ENCODE data around the gene MTURN.

MTURN gene

DNA sequence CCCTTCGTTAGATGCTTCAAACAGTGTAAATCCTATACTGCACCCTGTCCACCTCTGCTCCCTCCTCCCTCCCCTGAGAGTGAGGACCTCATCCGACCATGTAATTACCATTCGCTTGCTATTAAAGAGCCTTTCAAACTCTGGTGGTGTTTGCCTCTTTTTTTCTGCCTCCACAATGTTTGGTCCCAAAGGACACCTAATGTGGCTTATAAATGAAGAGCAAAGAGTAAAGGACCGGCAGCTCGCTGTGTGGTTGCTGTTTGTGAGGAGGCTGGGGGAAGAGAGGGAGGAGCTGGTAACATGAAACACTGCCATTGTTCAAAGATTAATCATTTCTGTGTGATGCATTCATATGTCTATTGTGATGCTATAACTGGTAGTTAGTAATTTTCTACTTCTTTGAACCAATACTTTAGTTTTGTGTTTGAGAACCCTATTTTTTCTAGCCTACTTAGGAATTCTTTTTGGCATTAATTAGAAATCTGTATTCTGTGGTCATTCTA is 27.9 kb downstream of the MTURN start:
- FAIRE-seq = no peak

- FAIRE-seq = no peak
Observed at GRCh38 chr7:30163231-30163894, 28.6 kb downstream of the MTURN start.

DNA sequence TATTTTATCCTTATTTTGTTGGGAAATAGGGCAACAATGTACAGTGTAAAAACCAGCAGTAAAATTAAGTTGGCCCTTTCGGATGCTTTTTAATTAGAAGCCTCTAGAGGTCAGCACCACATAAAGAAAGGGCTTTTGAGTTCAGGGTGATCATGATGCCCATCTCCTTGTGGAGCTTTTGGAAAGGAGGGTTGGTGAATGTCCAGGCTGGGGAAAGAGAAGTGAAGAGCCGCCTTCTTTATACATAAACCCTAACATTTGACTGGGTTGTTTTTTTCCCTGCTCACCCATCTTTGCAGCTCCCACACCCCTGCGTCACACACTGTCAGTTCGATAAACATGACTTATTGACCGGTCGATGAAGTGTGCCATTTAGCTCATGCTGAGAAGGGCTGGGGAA is 29.8 kb downstream of the MTURN start:
- FAIRE-seq = no peak

GRCh38 chr7:30165590-30165989 is 30.8 kb downstream of the MTURN start:
- FAIRE-seq = no peak

GRCh38 chr7:30166155-30166840 is 31.5 kb downstream of the MTURN start:
- FAIRE-seq = no peak

- no peak for FAIRE-seq
Observed at GRCh38 chr7:30166841-30167235, 32.1 kb downstream of the MTURN start.

GRCh38 chr7:30167901-30168300 is 33.1 kb downstream of the MTURN start:
- no peak for FAIRE-seq

- no peak for FAIRE-seq
Observed at GRCh38 chr7:30168835-30169573, 34.2 kb downstream of the MTURN start.

DNA sequence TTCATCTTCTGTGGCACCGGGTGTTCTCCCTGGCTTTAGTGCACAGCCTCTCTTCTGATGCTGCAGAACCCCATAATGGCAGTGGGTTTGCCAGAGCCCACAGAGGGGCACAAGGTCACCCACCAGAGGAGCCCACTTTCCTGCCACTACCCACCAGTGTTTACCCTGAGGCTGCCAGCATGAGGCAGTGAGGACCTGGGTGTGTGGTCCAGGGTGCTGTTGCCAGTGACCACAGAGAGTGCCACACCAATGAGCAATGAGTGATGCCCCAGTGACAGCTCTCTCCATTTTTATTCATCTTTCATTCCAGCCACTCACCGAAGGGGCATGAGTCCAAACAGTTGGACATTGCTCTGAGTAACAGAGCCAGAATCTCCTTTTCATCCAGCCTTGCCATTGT is 34.8 kb downstream of the MTURN start:
- FAIRE-seq = no peak

DNA sequence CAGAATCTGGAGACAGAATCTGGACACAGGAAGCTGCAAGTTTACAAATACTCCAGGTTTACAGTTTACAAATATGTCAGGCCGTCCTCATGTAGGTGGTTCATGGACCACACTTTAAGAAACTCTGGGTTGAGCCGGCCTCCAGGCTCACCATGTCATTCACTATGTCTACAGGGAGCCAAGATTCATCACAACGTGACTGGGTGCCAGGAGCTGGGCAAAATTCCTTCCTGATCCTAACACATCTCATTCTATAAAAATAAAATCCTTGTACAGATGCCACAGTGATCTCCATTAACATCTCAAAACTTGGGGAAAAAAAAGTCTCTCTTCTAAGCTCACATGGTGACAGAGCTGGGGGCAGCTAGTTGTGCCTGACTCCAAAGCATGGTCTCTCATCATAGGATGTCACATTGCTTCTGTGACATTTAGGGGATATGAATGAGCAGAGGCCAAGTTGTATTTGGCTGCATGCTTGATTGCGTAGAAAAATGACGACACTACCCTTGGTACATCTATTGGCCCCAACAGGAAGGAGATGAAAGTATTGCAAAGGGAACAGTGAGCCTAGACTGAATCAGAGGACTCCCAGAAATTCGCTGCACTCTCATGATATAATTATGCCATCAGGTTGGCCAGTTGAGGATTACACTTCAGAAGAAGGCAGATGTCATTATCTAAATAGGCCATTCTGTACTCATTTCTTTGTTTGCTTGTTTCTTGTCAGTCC is 35.9 kb downstream of the MTURN start:
- FAIRE-seq = no peak

DNA sequence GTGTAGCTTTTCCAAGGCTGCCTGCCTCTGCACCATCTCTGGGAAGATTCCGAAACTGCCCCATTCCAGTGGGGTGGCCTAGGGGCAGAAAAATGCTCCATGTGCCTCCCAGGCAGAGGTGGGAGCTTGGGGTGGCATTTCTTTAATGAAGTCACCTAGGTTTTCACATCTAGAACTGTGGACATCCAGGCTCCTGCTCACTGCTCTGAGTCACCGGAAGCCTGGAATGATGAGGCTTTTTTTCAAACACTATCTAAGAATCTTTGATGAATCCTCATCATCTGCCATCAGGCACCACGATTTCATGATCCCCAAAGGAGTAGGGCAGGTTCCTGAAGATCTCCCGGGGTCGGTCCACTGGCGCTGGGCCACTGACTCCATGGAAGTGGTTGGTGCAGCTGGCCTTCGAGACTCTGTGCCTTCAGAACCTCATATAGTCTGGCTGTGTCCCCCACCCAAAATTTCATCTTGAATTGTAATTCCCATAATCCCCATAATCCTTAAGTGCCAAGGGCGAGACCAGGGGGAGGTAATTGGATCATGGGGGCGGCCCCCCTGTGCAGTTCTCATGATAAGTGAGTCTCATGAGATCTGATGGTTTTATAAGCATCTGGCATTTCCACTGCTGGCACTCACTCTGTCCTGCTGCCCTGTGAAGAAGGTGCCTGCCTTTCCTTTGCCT is 37.1 kb downstream of the MTURN start:
- FAIRE-seq = no peak

DNA sequence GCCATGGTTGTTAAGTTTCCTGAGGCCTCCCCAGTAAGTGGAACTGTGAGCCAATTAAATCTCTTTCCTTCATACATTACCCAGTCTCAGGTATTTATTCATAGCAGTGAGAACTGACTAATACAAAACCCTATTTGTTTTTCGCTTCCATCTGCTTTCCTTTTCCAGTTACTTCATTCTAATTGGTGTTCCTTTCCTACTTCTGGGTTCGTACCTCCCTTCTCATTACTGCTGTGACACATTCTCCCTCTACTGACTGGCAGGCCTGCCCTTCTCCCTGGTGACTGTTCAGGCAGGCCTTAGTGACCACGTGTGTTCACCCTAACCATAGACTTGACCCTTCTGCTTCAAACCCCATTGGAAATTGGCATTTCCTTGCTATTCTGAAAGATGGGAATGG is 37.7 kb downstream of the MTURN start:
- FAIRE-seq = no peak

- no peak for FAIRE-seq
Observed at GRCh38 chr7:30173058-30173897, 38.5 kb downstream of the MTURN start.

DNA sequence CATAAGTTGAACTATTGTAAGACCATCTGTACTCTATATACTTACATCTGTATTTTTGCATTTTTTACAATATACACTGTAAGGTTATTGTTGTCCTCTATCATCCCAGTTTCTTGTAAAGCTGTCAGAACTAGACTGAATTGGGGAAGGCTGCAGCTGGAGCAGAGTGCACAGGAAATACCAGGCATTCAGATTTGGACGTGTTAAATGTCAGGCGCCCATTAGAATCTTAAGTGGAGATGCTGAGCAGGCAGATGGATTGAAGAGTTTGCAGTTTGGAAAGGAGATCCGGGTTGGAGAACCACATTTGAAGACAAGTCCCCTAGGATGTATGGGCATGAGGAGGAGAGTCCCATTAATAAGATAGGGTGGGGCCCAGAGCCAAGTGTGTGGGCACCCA is 40.4 kb downstream of the MTURN start:
- FAIRE-seq = no peak

DNA sequence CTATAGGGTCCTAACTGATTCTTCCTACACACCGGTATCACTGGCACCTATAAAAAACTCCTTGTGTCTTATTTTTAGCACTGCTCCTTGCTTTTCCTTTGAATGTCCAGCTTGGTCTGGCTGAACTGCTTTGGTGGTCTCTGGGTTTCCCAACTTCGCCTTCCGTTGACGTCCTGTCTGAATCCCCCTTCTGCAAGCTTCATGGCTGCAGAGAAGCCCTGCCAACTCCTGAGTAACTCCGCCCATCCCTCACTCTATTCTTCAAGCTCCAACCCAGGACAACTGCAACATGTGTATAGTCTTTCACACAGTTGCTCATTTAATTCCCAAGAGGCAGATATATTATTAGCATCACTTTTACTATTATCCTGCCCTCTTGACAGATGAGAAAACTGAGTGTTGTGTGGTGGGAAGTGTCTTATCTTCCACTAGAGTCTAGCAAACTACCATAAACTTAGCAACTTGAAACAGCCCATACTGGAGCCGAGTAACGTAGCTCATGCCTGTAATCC is 40.9 kb downstream of the MTURN start:
- no peak for FAIRE-seq

GRCh38 chr7:30176463-30177109 is 41.8 kb downstream of the MTURN start:
- FAIRE-seq = no peak

DNA sequence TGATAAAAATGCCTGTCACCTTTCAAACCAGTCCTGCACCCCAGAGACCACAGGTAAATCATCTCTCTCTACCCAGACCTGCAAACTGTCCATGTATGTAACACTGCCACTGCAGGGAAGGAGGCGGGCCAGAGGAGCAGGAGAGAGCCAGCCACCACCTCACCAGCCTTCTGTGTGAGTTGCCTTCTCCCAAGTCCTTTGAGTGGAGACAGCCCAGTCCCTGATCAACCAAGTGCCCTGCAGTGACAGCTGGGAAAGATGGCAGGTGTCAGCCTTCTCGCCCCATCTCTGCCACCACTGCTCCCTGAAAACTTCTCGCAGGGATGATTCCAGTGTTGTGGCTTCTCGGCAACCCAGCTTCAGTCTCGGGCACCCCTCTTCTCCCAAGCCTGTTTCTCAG is 42.4 kb downstream of the MTURN start:
- FAIRE-seq = no peak

DNA sequence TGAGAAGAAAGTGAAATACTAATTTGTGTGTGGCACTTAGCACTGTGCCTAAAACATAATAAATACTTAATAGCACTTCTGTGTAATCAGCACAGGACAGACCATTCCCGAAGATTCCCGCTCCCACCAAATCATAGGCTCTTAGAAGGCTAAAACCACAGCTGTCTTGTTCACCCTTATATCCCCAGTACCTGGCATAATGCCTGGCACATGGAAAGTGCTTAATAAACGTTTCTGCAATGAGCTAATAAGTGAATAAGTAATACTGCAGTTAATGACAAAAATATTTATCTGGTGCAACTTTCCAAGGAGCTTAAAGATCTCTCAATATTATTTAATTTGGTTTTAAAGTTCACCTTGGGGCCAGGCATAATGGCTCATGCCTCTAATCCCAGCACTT is 43.2 kb downstream of the MTURN start:
- FAIRE-seq = no peak

DNA sequence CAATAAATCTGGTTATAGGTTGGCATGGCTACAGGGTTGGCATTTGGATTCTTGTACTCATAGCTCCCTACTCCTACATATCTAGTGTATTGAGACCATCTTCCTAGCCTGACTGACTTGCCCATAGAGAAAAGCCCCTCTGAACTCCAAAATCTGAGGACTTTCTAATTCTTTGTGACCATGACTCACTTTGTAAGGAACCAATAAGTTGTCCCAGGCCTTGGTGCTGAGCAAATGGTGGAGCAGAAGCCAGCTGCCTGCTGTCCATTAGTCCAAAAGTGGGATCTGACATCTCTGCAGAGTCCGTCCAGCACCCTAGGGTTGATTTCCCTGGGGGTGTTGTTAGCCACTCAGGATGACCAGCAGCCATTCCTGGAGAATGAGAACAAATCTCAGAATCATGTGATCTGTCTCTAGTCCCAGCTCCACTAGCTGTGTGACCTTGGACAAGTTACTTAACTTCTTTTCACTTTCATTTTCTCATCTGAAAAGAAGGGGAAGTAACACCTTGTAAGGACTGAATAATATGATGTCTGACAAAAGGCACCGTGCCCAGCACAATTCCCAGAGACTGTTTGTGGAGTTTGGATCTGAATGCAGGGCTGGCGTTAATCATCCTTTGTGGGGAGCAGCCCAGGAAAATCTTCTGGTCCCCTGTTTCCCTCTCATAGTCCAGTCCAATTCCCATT is 44.1 kb downstream of the MTURN start:
- FAIRE-seq = no peak

GRCh38 chr7:30180718-30181117 is 45.9 kb downstream of the MTURN start:
- FAIRE-seq = no peak
